Psoas muscle (tissue), 8 donors: ENCODE results near the gene CLEC4M. TPM values are rescaled to one million over a fixed set of nuclear protein-coding genes. Genes with fewer than 3 reads are reported as not detected.

Source experiments
- ATAC-seq, 4 donors: fragments of 200-7000 bp; cut with Tn5 transposase; one replicate each; pipeline ENCODE4 v1.9.1; 2020; ENCODE audit warnings: moderate library complexity in 3 of 4, mild to moderate bottlenecking in 2 of 4
- DNase-seq, 2 donors: peaks; one replicate each; pipeline ENCODE4 v3.0.0-alpha.2; 2020
- H3K27ac ChIP-seq: fragments of 200-600 bp; one replicate; pipeline ENCODE4 v1.8.0; 2022
- H3K27me3 ChIP-seq, 3 donors: fragments of 200-600 bp in 1 of 3; one replicate each; pipeline versions ENCODE4 v1.6.1 to v1.8.0; 2013 to 2022; ENCODE audit warnings: low read length in 2 of 3, mild to moderate bottlenecking in 2 of 3, moderate library complexity in 1 of 3; ENCODE audit not compliant: insufficient read depth in 3 of 3
- H3K36me3 ChIP-seq, 2 donors: fragments of 200-600 bp in 1 of 2; one replicate each; pipeline versions ENCODE4 v1.6.1 to v1.8.0; 2013 to 2022; ENCODE audit warnings: low read depth in 1 of 2, mild to moderate bottlenecking in 1 of 2, moderate library complexity in 1 of 2; ENCODE audit not compliant: insufficient read depth in 1 of 2
- H3K4me1 ChIP-seq: fragments of 200-600 bp; one replicate; pipeline ENCODE4 v1.8.0; 2022
- H3K4me3 ChIP-seq: fragments of 200-600 bp; one replicate; pipeline ENCODE4 v1.8.0; 2022; ENCODE audit warnings: mild to moderate bottlenecking
- H3K9me3 ChIP-seq: fragments of 200-600 bp; one replicate; pipeline ENCODE4 v1.8.0; 2022
- WGBS, 3 donors: extraction: QIAGEN DNeasy Blood & Tissue Kit; methylation state at CpG; one replicate each; pipeline versions ENCODE4 v1.1.6 to v1.1.7; 2013; 5-methylcytosine and 5-hydroxymethylcytosine counted together
- intact Hi-C, 2 donors: fragments of 100-400 bp; cut with DNase I; formaldehyde crosslinking; loops; one replicate each; pipeline versions ENCODE4 v1.11.0 to v1.14.2; 2022
- polyA plus RNA-seq, 3 donors: library from polyadenylated mRNA; stranded (reverse); fragments of 200-250 nt; gene quantifications; one replicate each; pipeline ENCODE4 v1.2.3, GENCODE V29; 2013
- total RNA-seq, 4 donors: library from RNA; stranded (reverse); fragmentation: NEBNext Ultra II Directional in 2 of 4; extraction: Animal tissue kit (Norgen Biotek cat#: 25700) in 2 of 4; gene quantifications; one replicate each; pipeline versions ENCODE4 v1.2.1 to v1.2.4, GENCODE V29; 2021 to 2023
- TF ChIP-seq, protein P1 (sequence below): fragments of 200-600 bp; IDR thresholded peaks from one replicate; pipeline ENCODE4 v1.8.0; 2022; ENCODE audit warnings: antibody characterized with exemption
- donor health status: healthy with polysubstance abuse.
- donor health status: DM: no; HTN: no; CAD: no; lungs with moderate emphysema.
- donor health status: Bipolar disorder and iron deficiency.
- donor health status: healthy.
- donor health status: DM: yes; HTN: yes; CAD: no.
- donor health status: DM: no; HTN: no; CAD: no.
- donor health status: DM: no; HTN: no; CAD: no.
- donor health status: DM: yes; HTN: yes; CAD: no.

CLEC4M gene
- total and polyA plus RNA-seq, 7 donors = not detected

DNA sequence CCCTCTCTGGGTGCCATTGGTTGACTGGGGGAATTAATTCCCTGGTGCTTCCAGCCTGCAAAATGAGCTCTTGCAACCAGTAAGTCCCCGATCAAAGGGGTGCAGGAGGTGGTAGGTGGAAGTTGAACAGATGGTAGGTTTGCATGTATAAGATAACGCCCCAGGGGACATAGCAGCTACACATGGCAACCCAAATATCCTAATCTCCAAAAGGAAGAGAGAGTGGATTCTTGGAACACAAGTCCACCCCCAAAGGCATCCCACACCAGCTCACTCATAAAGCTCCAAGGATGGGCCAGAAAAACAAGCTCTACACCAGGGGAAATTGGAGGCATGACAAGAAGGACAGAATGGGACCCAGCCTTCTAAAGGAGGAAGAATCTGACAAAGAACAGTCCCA, 20.5 kb upstream of the CLEC4M start:
- no peaks in the 10 kb centered on the region for H3K27me3 ChIP-seq
- H3K27ac ChIP-seq = no peak overlapping the region
- TF ChIP-seq, protein P1, sequence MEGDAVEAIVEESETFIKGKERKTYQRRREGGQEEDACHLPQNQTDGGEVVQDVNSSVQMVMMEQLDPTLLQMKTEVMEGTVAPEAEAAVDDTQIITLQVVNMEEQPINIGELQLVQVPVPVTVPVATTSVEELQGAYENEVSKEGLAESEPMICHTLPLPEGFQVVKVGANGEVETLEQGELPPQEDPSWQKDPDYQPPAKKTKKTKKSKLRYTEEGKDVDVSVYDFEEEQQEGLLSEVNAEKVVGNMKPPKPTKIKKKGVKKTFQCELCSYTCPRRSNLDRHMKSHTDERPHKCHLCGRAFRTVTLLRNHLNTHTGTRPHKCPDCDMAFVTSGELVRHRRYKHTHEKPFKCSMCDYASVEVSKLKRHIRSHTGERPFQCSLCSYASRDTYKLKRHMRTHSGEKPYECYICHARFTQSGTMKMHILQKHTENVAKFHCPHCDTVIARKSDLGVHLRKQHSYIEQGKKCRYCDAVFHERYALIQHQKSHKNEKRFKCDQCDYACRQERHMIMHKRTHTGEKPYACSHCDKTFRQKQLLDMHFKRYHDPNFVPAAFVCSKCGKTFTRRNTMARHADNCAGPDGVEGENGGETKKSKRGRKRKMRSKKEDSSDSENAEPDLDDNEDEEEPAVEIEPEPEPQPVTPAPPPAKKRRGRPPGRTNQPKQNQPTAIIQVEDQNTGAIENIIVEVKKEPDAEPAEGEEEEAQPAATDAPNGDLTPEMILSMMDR = no peak
- H3K4me3 ChIP-seq = no peak overlapping the region
- no peaks in the 10 kb centered on the region for H3K4me1 ChIP-seq
- ATAC-seq (no peak), DNase-seq (no peak)
- intact Hi-C loops = no loop called here
- H3K36me3 ChIP-seq = no peaks in the 10 kb centered on the region
- H3K9me3 ChIP-seq = no peaks in the 10 kb centered on the region
- 55 to 66% (median 63%) methylated on average over 2 of the region's 2 CpGs for WGBS, 3 donors

DNA sequence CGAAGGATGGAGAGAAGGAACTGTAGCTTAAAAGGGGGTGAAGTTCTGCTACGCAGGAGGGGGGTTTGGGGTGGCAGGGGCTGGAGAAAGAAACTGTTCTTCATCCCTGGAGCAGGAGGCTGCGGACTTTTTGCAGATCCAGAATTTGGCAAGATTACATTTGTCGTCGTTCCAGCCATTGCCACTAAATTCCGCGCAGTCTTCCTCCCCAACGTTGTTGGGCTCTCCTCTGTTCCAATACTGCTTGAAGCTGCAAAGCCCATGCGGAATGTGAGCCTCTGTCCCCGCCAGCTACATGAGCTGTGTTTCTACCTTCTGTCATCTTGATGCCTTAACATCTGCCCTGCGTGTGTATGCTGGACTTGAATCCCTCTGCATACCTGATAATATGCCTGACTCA, 20.1 kb upstream of the CLEC4M start:
- TF ChIP-seq, protein P1 = no peak
- 61 to 70% (median 62%) methylated on average over 11 of the region's 11 CpGs for WGBS, 3 donors

DNA sequence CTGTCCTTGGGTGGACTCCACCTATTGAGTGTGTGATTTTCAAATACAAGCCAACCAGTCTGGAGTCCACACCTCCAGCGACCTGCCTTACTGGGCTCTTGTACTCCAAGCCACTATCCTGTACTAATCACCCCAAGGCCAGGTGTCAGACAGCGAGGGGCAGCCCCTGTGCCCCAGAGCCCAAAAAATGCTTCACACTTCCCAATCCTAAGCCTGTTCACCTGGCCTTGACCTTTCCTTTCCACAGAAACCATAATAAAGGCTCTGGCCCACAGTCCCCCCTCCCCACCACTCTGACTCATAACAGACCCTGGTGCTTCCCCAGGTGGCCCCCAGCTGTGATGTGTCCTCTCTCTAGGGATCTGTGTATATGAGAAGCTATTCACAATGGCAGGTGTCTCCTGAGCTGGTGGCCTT, 19.6 kb upstream of the CLEC4M start:
- Histone ChIP-seq H3K27ac (no peak overlapping the region), H3K9me3 (no peaks in the 10 kb centered on the region), H3K36me3 (no peaks in the 10 kb centered on the region), H3K27me3 (no peaks in the 10 kb centered on the region), H3K4me3 (no peak overlapping the region), H3K4me1 (no peaks in the 10 kb centered on the region)
- intact Hi-C loops = no loop called here
- ATAC-seq (no peak), DNase-seq (no peak)
- TF ChIP-seq, protein P1 = no peak
- 57 to 60% (median 58%) methylated on average over 2 of the region's 2 CpGs for WGBS, 3 donors

More for the DNA sequence above, 20.1 kb upstream of the CLEC4M start:
- no peaks in the 10 kb centered on the region for H3K27me3 ChIP-seq
- H3K36me3 ChIP-seq = no peaks in the 10 kb centered on the region
- no peak for ATAC-seq
- intact Hi-C loops = no loop called here
- H3K27ac ChIP-seq = no peak overlapping the region
- H3K4me1 ChIP-seq = no peaks in the 10 kb centered on the region
- H3K4me3 ChIP-seq = no peak overlapping the region
- DNase-seq = no peak
- no peaks in the 10 kb centered on the region for H3K9me3 ChIP-seq

DNA sequence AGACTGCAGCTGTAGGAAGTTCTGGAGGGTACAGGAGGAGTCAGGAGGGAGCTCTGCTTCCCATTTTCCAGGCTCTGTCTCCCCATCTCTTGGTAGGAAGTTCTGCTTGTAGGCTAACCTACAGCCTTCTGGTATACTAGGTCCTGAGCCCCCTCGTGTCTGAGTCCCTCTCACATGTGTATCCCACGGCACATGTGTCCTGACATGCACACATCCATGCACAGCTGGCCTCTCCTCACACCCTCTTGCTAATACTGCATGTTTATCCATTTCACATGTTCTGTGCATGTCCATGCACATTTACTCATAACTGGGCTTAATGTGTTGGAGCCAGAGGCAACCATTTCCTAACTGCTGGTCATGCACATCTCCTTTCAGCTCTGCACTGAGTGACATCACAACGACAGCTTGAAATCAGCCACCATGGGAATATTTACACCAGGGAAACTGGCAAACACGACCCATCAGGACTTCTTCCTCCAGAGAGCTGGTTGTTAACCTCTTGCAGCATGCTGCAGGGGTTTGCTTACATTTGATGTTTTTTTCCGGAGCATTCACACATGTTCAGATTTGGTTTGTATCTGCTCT, 18.8 kb upstream of the CLEC4M start:
- intact Hi-C loops = no loop called here
- ATAC-seq = no peak
- H3K9me3 ChIP-seq = no peaks in the 10 kb centered on the region
- WGBS, 3 donors = 57 to 61% (median 59%) methylated on average over 5 of the region's 5 CpGs
- H3K27ac ChIP-seq = no peak overlapping the region
- TF ChIP-seq, protein P1 = no peak
- H3K36me3 ChIP-seq = no peaks in the 10 kb centered on the region
- no peak overlapping the region for H3K4me3 ChIP-seq
- DNase-seq = no peak
- H3K4me1 ChIP-seq = no peaks in the 10 kb centered on the region
- H3K27me3 ChIP-seq = no peaks in the 10 kb centered on the region
